GM11168 (cell line): ENCODE results near the gene ANO4.
"Not testable (repeated sequence)": the region's sequence is repeated elsewhere in the genome, so short reads cannot be mapped to it uniquely, and the experiment has no call there.

Experiments
- in situ Hi-C: fragments of 300-500 bp; cut with MboI; formaldehyde crosslinking; loops from one replicate; pipeline ENCODE4 v1.12.0; 2022; ENCODE audit warnings: low sequenced_read_pairs; ENCODE audit not compliant: unreplicated experiment

Gene ANO4

GRCh38 chr12:101068836-101069235 lies 274.3 kb downstream of the ANO4 start:
- in situ Hi-C loops = no loop called here

- in situ Hi-C loops = no loop called here
These were observed 280.5 kb downstream of the ANO4 start for GRCh38 chr12:101074940-101075680.

DNA sequence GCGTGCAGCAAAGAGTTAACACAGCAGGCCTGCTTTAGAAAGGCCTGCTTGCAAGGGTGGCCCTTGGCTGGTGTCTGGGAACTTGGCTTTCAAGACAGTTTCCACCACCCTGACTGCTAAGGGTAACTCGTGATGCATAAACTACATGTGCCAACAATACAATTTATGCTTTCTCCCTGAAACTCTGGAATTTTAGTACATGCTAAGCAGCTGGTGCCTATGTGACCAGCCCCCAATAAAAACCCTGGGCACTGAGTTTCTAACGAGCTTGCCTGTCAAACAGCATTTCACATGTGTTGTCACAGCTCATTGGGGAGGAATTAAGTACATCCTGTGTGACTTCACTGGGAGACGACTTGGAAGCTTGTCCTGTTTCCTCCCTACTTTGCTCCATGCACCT lies 282.3 kb downstream of the ANO4 start:
- in situ Hi-C loops = no loop called here

- in situ Hi-C loops = no loop called here
These were observed 283.4 kb downstream of the ANO4 start for GRCh38 chr12:101077791-101078528.

DNA sequence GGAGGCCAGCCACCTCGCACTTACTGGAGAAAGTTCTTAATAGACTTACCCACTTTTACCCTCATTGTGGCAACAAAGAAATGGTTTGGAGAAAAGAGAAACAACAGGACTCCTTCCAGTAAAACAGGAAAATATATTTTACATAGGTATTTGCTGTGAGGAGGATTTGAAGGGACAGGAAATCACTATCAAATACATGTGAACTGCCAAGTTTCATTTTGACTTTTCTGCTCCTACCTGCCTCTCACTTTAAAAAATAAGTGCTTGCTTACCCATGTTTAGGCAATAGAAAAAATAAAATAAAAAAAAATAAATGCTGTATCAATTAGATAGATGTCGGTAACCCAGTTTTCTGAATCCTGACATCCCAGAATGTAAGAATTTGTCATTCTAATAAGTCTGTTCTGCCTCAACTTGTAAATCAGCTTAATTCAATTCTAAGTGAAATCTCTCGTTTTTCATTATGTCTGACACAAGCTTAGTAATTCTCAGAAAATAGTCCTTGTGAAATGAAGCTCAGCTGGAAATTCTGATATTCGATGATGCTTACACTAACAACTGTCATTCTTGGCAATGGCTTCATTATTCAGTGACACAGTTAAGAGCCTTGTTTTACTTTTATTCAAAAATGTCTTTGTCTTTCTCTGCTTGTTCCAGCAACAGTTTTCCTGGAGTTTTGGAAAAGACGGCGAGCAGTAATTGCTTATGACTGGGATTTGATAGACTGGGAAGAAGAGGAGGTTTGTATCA lies 284.1 kb downstream of the ANO4 start:
- in situ Hi-C loops = no loop called here

GRCh38 chr12:101082706-101083105 lies 288.1 kb downstream of the ANO4 start:
- in situ Hi-C loops = no loop called here

DNA sequence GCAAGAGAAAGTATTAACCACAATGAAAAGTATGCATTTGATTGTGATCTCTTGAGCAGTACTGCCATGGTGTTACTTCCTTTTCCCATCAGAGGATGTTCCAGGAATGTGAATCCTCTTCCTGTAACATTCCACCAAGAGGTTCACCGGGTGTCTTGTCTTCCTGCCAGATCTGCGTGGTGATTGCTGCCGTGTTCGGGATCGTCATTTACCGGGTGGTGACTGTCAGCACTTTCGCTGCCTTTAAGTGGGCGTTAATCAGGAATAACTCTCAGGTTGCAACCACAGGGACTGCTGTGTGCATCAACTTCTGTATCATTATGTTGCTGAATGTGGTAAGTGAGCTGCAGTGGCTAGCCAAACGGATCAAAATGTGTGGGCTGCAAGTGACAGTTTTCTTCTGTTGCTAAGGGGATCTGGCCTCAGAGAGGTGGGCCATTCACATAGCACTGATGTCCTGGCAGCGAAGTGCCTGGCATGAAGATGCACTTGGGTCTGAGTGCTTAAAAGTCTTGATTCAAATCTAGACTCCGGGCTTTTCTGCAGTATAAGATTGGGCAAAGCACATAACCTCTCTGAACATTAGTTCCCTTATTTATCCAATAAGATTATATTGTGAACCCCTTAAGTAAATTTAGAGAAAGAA lies 292.0 kb downstream of the ANO4 start:
- in situ Hi-C loops = no loop called here

DNA sequence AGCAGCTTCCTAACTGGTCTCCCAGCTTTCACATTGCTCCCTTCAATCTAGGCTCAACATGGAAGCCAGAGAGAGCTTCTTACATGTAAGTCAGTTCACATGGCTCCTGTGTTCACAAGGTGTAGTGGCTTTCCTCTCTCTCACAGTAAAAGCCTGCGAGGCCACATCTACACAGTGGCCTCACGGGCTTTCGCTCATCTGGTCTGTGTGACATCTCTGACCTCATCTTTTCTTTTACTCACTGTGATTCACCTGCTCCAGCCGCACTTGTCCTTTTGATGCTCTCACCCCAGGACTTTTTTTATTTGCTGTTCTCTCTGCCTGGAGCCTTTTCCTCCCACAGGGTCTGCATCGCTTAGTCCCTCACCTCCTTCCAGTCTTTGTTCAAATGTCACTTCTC lies 293.3 kb downstream of the ANO4 start:
- in situ Hi-C loops = no loop called here

DNA sequence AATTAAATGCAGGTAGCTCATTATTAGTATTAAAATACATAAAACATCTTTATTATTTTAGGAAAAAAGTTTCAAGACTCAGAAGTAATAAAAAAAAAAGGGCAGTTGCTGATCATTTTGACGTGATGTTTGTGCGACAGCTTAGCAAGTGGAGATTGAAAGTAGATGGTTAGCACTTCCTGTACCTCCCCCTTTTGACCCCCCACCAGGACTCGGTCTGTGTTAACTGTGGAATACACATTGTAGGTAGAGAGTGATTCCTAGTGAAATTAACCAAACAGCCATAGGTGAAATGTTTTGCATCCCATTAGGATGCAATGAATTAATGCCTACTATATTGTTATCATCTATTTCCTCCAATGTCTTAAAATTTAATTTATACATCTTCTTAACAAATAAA lies 294.7 kb downstream of the ANO4 start:
- in situ Hi-C loops = no loop called here

DNA sequence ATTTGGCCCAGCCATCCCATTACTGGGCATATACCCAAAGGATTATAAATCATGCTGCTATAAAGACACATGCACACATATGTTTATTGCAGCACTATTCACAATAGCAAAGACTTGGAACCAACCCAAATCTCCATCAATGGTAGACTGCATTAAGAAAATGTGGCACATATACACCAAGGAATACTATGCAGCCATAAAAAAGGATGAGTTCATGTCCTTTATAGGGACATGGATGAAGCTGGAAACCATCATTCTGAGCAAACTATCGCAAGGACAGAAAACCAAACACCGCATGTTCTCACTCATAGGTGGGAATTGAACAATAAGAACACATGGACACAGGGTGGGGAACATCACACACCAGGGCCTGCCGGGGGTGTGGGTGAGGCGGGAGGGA lies 295.6 kb downstream of the ANO4 start:
- in situ Hi-C loops = not testable (repeated sequence)

- in situ Hi-C loops = no loop called here
These were observed 303.4 kb downstream of the ANO4 start for GRCh38 chr12:101097829-101098580.

- in situ Hi-C loops = no loop called here
These were observed 312.6 kb downstream of the ANO4 start for GRCh38 chr12:101107032-101107763.

- in situ Hi-C loops = no loop called here
These were observed 313.6 kb downstream of the ANO4 start for GRCh38 chr12:101108130-101108529.

- in situ Hi-C loops = no loop called here
These were observed 316.3 kb downstream of the ANO4 start for GRCh38 chr12:101110866-101111265.

DNA sequence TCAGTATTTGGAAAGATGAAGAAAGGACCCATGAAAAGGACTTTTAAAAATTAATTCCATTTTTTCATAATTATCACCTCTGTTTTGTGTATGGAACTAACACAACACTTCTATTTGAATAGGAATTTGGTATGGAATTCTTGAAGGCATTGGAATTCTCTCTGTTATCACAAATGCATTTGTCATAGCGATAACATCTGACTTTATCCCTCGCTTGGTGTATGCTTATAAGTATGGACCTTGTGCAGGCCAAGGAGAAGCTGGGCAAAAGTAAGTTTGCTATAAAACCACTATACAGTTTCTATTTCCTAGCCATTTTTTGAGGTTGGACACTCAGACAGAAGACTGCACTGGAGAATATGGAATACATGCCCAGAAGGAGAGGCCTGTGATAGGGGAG lies 316.9 kb downstream of the ANO4 start:
- in situ Hi-C loops = no loop called here

DNA sequence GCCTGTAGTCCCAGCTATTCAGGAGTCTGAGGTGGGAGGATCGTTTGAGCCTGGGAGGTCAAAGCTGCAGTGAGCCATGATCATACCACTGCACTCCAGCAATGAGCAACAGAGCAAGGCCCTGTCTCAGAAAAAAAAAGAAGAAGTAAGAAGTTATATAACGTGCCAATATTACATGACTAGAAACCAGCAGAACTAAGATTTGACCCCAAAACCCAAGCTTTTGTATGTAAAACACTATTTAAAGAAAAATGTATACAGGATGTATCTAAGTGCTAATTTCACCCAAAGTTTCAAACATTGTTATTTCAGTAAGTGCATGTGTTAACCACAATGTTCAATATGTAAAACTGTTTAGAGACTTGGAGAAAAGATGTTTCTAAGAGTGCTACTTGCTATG lies 320.8 kb downstream of the ANO4 start:
- in situ Hi-C loops = no loop called here

DNA sequence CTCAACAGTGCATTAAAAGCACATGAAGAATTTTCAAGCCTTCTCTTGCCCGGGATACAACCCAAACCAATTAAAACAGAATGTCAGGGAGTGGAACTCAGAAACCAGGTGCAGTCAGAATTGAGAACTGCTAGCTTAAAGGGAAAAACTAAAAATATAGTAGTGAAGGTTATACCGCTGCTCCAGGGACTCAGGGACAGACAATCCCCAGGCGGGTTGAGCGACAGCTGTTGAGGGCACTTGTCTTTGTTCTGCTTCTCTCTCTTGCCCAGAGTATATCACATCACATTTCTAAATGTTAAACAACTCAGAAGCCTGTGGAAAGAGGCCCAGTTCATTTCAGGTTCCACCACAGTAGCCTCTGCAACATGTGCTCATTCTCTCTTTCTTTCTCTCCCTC lies 322.3 kb downstream of the ANO4 start:
- in situ Hi-C loops = no loop called here

DNA sequence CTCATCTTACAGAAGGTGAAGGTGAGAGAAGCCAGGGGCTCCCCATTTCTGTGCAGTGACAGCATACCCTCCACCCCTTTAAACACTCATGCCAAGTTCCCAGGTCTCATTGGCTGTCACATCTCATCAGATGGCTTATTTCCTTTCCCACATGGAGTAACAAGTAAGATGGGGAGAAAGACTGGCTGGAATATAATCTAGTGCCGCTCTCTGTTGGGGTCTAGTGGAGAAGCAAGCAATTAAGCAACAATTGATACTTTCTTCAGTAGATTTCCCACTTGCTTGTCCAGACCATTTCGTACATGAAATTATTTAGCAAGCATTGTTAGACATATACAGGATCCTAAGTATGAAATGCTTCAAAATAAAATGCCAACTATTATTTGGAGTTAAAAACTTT lies 323.3 kb downstream of the ANO4 start:
- in situ Hi-C loops = no loop called here

DNA sequence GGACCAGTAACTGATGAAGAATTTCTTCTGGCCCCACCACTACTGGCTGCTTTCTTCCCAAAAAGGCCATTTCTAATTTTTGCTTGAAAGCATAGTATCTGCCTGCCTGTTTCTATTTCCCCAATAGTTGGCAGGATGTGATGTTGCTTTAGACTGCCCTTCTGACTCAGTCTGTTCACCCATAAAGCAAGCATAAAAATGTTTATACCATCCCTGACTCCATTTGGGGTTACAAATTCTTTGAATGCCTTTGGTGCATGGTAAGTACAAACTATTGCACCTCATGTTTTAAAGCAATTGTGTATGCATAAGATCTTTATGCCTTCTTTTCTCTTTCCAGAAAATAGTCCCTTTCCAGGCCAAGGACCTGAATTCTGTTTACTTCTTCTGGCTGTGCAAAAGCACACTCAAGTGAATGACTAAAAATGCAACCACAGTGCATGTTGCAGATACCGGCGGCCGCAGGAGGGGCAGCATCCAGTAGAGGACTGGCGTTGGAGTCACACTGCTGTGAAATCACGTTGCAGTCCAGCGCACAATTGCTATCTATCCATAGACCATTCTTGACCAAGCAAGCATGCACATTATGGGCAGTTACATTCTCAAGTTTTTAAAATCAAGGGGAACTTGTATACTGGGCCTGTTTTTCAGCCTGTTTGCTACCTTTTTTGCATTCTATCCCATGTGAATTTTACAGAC lies 333.1 kb downstream of the ANO4 start:
- in situ Hi-C loops = no loop called here
